ENCODE data around the gene ROMO1. TPM values are rescaled to one million over a fixed set of nuclear protein-coding genes. Genes with fewer than 3 reads are reported as not detected.
A peak's percentile ranks its signal among the peaks of the same experiment; 100 is the strongest.
"Not testable (repeated sequence)": the region's sequence is repeated elsewhere in the genome, so short reads cannot be mapped to it uniquely, and the experiment has no call there.

Gene ROMO1
- total RNA-seq, 2 donors from 2014 or later, result 71.0 to 101 TPM

- H3K36me3 Mint-ChIP-seq, result peaks cover 41% of the 10 kb centered on the region
- H3K4me3 Mint-ChIP-seq, result no peak overlapping the region
- DNase-seq (ENCODE audit: low spot score), result no peak
- ATAC-seq, result no peak
- H3K9me3 Mint-ChIP-seq, result no peaks in the 10 kb centered on the region
- H3K4me1 Mint-ChIP-seq (ENCODE audit: low read depth in 2 of 2), result peaks cover 24 to 39% of the 10 kb centered on the region in 2 donors
- peak overlapping the region; percentile 69 to 81 for H3K27ac Mint-ChIP-seq
- no peaks in the 10 kb centered on the region for H3K27me3 Mint-ChIP-seq
Measured at GRCh38 chr20:35721621-35722020, 22.4 kb downstream of the ROMO1 start.

- not testable (repeated sequence) for H3K27me3 Mint-ChIP-seq; DNase-seq (ENCODE audit: low spot score); H3K9me3 Mint-ChIP-seq
- peak overlapping the region; percentile 48 to 81 for H3K27ac Mint-ChIP-seq
- H3K36me3 Mint-ChIP-seq, result peaks cover 44% of the 10 kb centered on the region
- ATAC-seq, result peak in 1 of 2 donors; percentile 41
- peak overlapping the region; percentile 43 for H3K4me3 Mint-ChIP-seq
- H3K4me1 Mint-ChIP-seq (ENCODE audit: low read depth in 2 of 2), result peaks cover 24 to 39% of the 10 kb centered on the region in 2 donors
Measured at GRCh38 chr20:35723275-35723639, 24.1 kb downstream of the ROMO1 start.

GRCh38 chr20:35723652-35724320 is 24.6 kb downstream of the ROMO1 start:
- Mint-ChIP-seq H3K4me1 (ENCODE audit: low read depth in 2 of 2) (peaks cover 24 to 38% of the 10 kb centered on the region in 2 donors), H3K27ac (peak overlapping the region; percentile 48 to 81), H3K36me3 (peaks cover 44% of the 10 kb centered on the region)
- H3K4me3 Mint-ChIP-seq; H3K9me3 Mint-ChIP-seq; DNase-seq (ENCODE audit: low spot score); ATAC-seq; H3K27me3 Mint-ChIP-seq: not testable (repeated sequence)

GRCh38 chr20:35724321-35725230 is 25.4 kb downstream of the ROMO1 start:
- H3K27ac Mint-ChIP-seq, result peak overlapping the region; percentile 11 to 53
- ATAC-seq (no peak), DNase-seq (ENCODE audit: low spot score) (no peak)
- no peaks in the 10 kb centered on the region for H3K27me3 Mint-ChIP-seq
- peaks cover 44% of the 10 kb centered on the region for H3K36me3 Mint-ChIP-seq
- H3K4me3 Mint-ChIP-seq, result no peak overlapping the region
- no peaks in the 10 kb centered on the region for H3K9me3 Mint-ChIP-seq
- H3K4me1 Mint-ChIP-seq (ENCODE audit: low read depth in 2 of 2), result peaks cover 24 to 38% of the 10 kb centered on the region in 2 donors

GRCh38 chr20:35726842-35727711 is 27.9 kb downstream of the ROMO1 start:
- peaks cover 31 to 33% of the 10 kb centered on the region in 2 donors for H3K4me1 Mint-ChIP-seq (ENCODE audit: low read depth in 2 of 2)
- H3K27ac Mint-ChIP-seq, result peak overlapping the region in 1 of 2 donors; percentile 48

GRCh38 chr20:35729283-35729807 is 30.1 kb downstream of the ROMO1 start:
- Mint-ChIP-seq H3K4me1 (ENCODE audit: low read depth in 2 of 2) (peaks cover 36 to 37% of the 10 kb centered on the region in 2 donors), H3K27me3 (no peaks in the 10 kb centered on the region), H3K36me3 (peaks cover 39% of the 10 kb centered on the region), H3K9me3 (no peaks in the 10 kb centered on the region), H3K4me3 (no peak overlapping the region), H3K27ac (no peak overlapping the region)
- DNase-seq (ENCODE audit: low spot score) (no peak), ATAC-seq (no peak)

More at GRCh38 chr20:35726842-35727711, 27.9 kb downstream of the ROMO1 start:
- no peak overlapping the region for H3K4me3 Mint-ChIP-seq
- no peaks in the 10 kb centered on the region for H3K9me3 Mint-ChIP-seq
- ATAC-seq (no peak), DNase-seq (ENCODE audit: low spot score) (no peak)
- peaks cover 38% of the 10 kb centered on the region for H3K36me3 Mint-ChIP-seq
- H3K27me3 Mint-ChIP-seq, result no peaks in the 10 kb centered on the region

- DNase-seq (ENCODE audit: low spot score) (no peak), ATAC-seq (no peak)
- Mint-ChIP-seq H3K27ac (no peak overlapping the region), H3K4me1 (ENCODE audit: low read depth in 2 of 2) (peaks cover 36 to 40% of the 10 kb centered on the region in 2 donors), H3K4me3 (peak overlapping the region; percentile 27), H3K27me3 (no peaks in the 10 kb centered on the region), H3K36me3 (peaks cover 41% of the 10 kb centered on the region), H3K9me3 (no peaks in the 10 kb centered on the region)
Measured at GRCh38 chr20:35729836-35730582, 30.8 kb downstream of the ROMO1 start.

- Mint-ChIP-seq H3K9me3 (no peaks in the 10 kb centered on the region), H3K36me3 (peaks cover 38% of the 10 kb centered on the region), H3K27me3 (no peaks in the 10 kb centered on the region), H3K4me1 (ENCODE audit: low read depth in 2 of 2) (peaks cover 35 to 40% of the 10 kb centered on the region in 2 donors), H3K4me3 (peak overlapping the region; percentile 27), H3K27ac (no peak overlapping the region)
- ATAC-seq (no peak), DNase-seq (ENCODE audit: low spot score) (no peak)
Measured at GRCh38 chr20:35730583-35731468, 31.6 kb downstream of the ROMO1 start.

GRCh38 chr20:35731469-35731788 is 32.2 kb downstream of the ROMO1 start:
- H3K4me3 Mint-ChIP-seq, result no peak overlapping the region
- DNase-seq (ENCODE audit: low spot score), result no peak
- peaks cover 41% of the 10 kb centered on the region for H3K36me3 Mint-ChIP-seq
- peak overlapping the region in 1 of 2 donors; percentile 0 for H3K27ac Mint-ChIP-seq
- no peaks in the 10 kb centered on the region for H3K27me3 Mint-ChIP-seq
- peaks cover 39 to 45% of the 10 kb centered on the region in 2 donors for H3K4me1 Mint-ChIP-seq (ENCODE audit: low read depth in 2 of 2)
- no peak for ATAC-seq
- no peaks in the 10 kb centered on the region for H3K9me3 Mint-ChIP-seq

GRCh38 chr20:35731862-35732643 is 32.8 kb downstream of the ROMO1 start:
- Mint-ChIP-seq H3K4me3 (peak overlapping the region; percentile 24), H3K4me1 (ENCODE audit: low read depth in 2 of 2) (peaks cover 36 to 45% of the 10 kb centered on the region in 2 donors), H3K27me3 (no peaks in the 10 kb centered on the region), H3K27ac (peak overlapping the region in 1 of 2 donors; percentile 0), H3K9me3 (no peaks in the 10 kb centered on the region), H3K36me3 (peaks cover 36% of the 10 kb centered on the region)
- ATAC-seq (no peak), DNase-seq (ENCODE audit: low spot score) (no peak)

GRCh38 chr20:35732644-35732982 is 33.4 kb downstream of the ROMO1 start:
- peak overlapping the region; percentile 52 for H3K4me3 Mint-ChIP-seq

More at GRCh38 chr20:35732644-35732982, 33.4 kb downstream of the ROMO1 start:
- Mint-ChIP-seq H3K36me3 (peaks cover 36% of the 10 kb centered on the region), H3K27me3 (no peaks in the 10 kb centered on the region), H3K27ac (peak overlapping the region in 1 of 2 donors; percentile 29), H3K9me3 (no peaks in the 10 kb centered on the region), H3K4me1 (ENCODE audit: low read depth in 2 of 2) (peaks cover 36 to 45% of the 10 kb centered on the region in 2 donors)
- DNase-seq (ENCODE audit: low spot score) (no peak), ATAC-seq (no peak)
